GM18499 (cell line): ENCODE results near the gene MIDN.
A peak's percentile ranks its signal among the peaks of the same experiment; 100 is the strongest.

Source experiments
- ATAC-seq: cut with Tn5 transposase; IDR thresholded peaks from one replicate; pipeline ENCODE4 v1.9.1; 2021; ENCODE audit warnings: moderate number of reproducible peaks; ENCODE audit not compliant: insufficient read depth, unreplicated experiment

MIDN gene

DNA sequence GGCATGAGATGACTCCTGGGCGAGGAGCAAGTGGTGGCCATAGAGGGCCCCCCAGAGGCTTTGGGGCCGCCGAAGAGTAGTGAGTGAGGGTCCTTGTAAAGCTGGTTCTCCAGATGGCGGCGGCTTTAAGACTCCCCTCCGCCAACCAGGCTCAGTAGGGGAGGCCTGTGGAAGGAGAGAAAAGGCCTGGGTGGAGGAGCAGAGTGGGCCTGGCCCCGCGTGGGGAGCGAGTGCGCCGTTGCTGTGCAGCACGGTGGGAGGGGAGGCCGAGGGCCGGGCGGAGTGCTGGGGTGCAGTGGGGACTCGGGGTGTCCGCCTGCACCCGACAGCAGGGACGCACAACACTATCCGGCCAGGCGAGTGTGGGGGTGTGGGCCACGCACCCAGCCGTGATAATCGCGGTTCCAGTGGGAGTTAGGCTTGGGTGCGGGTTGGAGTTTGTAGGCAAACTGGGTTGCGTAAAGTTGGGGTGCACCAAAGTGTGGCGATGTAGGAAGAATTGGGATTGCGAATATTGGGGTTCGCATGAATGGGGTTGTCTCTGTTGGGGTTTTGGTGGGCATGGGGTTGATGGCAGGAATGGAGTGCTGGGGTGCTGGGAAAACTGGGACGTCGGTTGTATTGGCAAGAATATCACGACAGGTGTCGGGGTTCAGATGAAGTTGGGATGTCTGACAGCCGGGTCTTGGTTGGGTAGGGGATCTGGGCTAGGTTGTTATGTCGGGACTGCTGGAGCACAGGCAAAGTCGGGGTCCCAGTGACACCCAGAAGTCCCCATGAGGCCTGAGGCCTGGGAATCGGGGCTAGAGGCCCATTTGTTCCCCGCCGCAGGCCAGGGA lies 20.1 kb downstream of the MIDN start:
- ATAC-seq: no peak

GRCh38 chr19:1269065-1269477 lies 20.7 kb downstream of the MIDN start, which contains the start of gene CIRBP:
TSS of gene CIRBP (plus strand) at chr19:1269332. CDS start at chr19:1270934, 1,602 bp downstream.
- peak; percentile 36 for ATAC-seq

DNA sequence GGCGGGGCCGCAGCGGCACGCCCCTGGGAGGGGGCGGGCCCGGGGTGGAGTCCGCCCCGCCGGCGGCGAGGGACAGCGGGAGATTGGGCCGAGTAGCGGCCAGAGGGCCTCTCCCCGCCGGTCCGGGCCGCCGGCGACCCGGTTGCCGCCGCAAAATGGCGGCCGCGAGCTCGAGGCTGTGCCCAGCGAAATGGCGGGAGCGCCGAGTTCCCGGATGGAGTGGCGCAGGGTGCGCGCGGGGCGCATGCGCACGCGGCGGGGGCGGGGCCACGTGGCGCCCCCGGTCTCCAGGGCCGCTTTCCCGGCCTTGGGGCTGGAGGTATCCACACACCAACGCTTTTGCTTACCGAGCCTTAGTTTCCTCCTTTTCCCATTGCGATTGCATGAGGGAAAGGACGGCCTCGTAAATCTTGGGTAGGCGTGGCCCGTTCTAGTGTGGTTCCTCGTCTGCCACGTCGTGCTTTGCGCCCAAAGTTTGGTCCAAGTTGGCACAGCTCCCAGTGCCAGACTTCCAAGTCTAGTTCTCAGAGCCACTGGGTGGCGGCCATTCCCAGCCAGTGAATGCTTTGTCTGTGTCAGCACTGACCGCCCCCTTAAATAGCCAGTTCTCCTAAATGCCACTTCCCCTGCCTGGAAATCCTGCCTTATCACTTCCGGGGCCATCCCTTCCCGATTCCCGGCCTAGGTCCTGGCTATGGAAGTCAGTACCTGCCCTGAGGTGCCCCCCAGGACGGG lies 21.3 kb downstream of the MIDN start:
- ATAC-seq: peak; percentile 8

DNA sequence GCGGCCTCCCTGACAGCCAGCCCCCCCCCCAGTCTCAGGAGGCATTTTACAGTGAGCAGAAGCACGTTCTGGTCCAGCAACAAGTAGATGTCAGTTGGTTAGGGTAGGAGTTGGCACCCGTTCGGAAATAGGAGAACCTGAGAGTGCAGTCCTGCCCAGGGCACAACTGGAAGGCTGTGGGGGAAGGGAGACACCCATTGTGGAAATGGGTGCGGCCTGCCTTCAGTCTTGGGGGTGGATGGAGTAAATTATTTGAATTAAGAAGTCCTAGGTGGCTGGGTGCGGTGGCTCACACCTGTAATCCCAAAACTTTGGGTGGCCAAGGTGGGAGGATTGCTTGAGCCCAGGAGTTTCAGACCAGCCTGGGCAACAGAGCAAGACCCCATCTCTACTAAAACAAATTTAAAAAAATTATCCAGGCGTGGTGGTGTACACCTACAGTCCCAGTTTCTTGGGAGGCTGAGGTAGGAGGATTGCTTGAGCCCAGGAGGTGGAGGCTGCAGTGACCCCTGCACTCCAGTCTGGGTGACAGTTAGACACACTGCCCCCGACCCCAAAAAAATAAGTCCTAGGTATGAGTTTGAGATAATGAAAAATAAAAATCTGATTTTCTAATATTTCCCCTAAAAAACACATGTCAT lies 21.9 kb downstream of the MIDN start:
- no peak for ATAC-seq

DNA sequence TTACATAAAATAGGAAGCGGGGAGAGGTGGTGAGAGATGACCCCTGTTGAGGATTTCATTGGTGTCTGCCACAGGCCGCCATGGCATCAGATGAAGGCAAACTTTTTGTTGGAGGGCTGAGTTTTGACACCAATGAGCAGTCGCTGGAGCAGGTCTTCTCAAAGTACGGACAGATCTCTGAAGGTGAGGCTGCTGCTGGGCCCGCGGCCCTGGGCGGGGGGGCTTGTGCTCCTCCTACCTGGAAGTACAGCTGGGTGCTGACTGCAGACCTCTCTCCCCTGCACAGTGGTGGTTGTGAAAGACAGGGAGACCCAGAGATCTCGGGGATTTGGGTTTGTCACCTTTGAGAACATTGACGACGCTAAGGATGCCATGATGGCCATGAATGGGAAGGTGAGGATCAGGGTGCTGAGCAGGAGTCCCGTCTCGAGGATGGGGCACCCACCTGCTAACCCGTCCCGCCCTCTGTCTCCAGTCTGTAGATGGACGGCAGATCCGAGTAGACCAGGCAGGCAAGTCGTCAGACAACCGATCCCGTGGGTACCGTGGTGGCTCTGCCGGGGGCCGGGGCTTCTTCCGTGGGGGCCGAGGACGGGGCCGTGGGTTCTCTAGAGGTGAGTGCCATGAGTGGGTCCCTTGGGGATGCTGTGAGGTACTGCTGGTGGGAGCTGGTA lies 22.6 kb downstream of the MIDN start:
- ATAC-seq: no peak

GRCh38 chr19:1271528-1272422 lies 23.4 kb downstream of the MIDN start:
- no peak for ATAC-seq

DNA sequence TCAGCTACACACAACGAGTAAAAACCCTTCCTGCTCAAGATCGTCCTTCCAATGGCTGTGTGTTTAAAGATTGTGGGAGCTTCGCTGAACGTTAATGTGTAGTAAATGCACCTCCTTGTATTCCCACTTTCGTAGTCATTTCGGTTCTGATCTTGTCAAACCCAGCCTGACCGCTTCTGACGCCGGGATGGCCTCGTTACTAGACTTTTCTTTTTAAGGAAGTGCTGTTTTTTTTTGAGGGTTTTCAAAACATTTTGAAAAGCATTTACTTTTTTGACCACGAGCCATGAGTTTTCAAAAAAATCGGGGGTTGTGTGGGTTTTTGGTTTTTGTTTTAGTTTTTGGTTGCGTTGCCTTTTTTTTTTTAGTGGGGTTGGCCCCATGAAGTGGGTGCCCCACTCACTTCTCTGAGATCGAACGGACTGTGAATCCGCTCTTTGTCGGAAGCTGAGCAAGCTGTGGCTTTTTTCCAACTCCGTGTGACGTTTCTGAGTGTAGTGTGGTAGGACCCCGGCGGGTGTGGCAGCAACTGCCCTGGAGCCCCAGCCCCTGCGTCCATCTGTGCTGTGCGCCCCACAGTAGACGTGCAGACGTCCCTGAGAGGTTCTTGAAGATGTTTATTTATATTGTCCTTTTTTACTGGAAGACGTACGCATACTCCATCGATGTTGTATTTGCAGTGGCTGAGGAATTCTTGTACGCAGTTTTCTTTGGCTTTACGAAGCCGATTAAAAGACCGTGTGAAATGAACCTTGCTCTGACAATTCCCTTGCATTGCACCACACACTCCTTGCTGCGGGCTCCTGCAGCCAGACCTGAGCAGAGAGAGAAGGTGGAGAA lies 24.3 kb downstream of the MIDN start:
- no peak for ATAC-seq

DNA sequence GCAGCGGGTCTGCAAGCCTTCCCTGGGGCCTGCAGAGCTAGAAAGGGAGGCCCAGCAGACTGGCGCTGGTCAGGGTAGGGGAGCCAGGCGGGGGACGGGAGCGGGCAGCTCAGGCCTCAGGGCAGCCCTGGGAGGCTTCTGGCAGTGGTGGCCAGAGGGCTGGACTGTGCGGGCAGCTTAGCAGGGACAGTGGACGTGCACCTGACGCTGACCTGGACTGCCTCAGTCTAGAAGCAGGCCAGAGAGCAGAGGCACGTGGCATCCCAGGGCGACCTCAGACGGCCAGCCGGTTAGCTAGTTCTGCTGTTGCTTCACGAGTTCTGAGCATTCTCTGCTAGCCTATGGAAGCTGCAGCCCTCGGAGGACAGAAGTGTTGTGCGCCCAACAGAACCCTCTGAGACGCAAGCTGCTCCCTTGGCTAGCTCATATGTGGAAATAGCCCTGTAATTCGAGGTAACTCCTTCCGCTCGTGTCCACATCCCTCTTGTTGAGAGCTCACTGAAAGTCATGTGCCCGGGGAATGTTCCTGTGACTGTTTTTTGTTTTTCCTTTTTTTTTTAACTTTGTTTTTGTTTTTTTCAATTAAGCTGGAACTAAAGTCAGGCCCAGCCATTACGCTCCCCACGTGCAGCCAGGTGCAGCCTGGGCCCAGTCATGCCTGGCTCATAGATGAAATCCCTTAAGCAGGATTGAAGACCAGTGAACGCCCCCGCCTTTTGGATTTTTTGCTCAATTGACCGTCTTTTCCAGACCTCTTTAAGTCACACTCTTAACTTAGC lies 25.1 kb downstream of the MIDN start:
- no peak for ATAC-seq

DNA sequence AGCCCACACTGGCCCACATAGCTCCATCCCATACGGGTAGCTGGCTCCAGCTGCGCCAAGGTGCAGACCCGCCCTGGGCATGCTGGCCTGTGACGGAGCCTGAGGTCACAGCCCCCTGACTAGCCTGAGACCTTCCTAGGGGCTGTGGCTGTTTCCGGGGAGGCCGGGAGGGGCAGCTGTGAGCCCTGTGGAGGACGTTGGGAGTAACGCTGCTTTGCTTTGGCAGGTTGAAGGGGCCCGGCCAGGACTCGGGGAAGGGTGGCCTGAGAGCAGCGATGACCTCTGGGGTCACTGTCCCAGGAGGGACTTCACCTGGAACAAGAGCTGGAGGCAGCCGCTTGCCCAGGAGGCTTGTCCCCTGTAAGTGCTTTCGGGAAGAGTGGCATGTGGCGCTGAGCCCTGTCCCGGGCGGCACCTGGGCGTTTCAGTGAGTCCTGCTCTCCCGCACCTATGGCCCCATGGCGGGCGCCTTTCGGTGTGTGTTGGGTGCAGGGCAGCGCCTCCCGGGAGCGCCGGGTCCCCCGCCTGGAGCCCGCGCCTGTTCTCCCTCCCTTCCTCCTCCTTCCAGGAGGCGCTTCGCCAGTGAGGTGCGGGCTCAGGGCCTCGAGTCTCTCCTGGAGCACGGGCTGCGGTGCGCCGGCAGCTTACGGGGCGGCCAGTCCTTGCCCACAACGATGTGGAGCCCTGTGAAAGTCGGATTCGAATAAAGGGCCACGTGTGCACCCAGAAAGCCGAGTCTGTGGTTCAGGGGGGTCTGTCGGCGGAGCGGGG lies 25.9 kb downstream of the MIDN start:
- no peak for ATAC-seq

- ATAC-seq: no peak
Measured at GRCh38 chr19:1274852-1275259, 26.5 kb downstream of the MIDN start.

DNA sequence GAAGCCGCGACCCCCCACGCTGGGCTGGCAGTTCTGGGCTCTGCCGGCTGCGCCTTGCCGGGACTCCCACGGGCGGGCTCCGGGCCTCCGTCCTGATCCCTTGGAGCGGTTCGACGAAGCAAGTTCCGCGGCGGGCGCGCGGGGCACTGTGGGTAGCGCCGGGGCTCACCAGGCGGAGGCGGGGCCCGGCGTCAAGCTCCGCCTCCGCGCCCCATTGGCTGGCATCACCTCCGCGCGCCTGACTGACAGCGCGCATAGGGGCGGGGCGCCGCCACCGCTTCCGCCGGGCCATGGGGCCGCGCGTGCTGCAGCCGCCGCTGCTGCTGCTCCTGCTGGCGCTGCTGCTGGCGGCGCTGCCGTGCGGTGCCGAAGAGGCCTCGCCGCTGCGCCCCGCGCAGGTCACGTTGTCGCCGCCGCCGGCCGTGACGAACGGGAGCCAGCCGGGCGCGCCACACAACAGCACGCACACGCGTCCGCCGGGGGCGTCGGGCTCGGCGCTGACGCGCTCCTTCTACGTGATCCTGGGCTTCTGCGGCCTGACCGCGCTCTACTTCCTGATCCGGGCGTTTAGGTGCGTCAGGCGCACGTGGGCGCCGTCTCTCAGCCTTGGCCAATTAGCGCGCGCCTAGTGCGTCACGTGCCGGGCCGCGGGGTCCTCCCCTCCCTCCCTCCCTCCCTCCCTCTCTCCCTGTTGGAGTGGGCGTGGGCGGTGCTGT lies 27.0 kb downstream of the MIDN start, which contains the start of gene FAM174C:
FAM174C (plus strand) TSS at position 271 of the 716 bp plus-strand sequence; CDS start at position 291, 20 bp downstream.
- ATAC-seq: peak; percentile 42

GRCh38 chr19:1275976-1276627 lies 27.7 kb downstream of the MIDN start:
- no peak for ATAC-seq

DNA sequence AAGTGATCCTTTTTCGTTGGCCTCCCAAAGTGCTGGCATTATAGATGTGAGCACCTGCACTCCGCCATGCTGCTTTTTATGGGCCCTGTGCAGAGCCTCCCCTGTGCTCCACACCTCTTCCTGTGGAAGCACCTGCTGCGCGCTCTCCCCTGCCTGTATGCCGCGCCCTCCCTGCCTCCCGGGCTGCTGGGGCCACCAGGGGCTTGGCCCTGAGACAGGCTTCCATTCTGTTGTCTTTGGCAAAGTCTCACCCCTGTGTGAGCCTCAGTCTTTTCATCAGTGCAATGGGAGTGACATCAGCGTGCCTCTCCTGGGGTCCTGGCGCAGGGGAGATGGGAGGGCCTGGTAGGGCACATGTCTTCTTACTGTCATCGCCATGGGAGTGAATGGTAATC lies 28.2 kb downstream of the MIDN start:
- ATAC-seq: no peak

- ATAC-seq: no peak
Measured at GRCh38 chr19:1277061-1277460, 28.7 kb downstream of the MIDN start.

DNA sequence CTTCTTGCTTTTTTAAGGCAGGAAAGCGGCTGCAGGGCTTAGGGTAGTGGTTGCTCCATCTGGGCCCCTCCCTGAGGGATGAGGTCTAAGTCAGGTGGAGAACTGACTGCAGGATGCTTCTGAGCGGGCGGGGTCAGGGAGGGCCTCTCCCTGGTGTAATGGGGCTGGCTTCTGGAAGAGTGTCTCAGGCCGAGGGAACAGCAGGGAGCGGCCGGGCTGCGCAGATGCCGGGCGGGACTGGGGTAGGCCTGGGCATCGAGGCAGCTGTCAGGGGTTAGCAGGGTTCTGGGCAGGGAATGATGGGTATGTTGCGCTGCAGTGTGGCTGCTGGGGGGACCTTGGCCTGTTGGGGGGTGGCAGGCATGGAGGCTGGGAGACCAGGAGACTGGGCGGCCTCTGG lies 29.7 kb downstream of the MIDN start:
- no peak for ATAC-seq
